Tibial nerve (tissue), 4 donors: Measurements from ENCODE around the gene CHRNG. TPM values are rescaled to one million over a fixed set of nuclear protein-coding genes. Genes with fewer than 3 reads are reported as not detected.

Source experiments
- DNase-seq, 2 donors: peaks; one replicate each; pipeline ENCODE4 v3.0.0-alpha.2; 2019; ENCODE audit warnings: low spot score in 2 of 2
- H3K27ac ChIP-seq, 4 donors: fragments of 200-600 bp; sonication (generic) in 3 of 4; one replicate each; pipeline ENCODE4 v1.5.1; 2017 to 2019; ENCODE audit warnings: mild to moderate bottlenecking in 1 of 4
- H3K27me3 ChIP-seq, 2 donors: fragments of 200-600 bp; sonication (generic) in 1 of 2; one replicate each; pipeline versions ENCODE4 v1.5.1 to v1.6.0; 2017 to 2019
- H3K36me3 ChIP-seq, 3 donors: fragments of 200-600 bp; sonication (generic); one replicate each; pipeline ENCODE4 v1.5.1; 2018 to 2019
- H3K4me1 ChIP-seq, 4 donors: fragments of 200-600 bp; sonication (generic) in 3 of 4; one replicate each; pipeline ENCODE4 v1.5.1; 2017 to 2019
- H3K4me3 ChIP-seq, 4 donors: fragments of 200-600 bp; sonication (generic) in 3 of 4; one replicate each; pipeline ENCODE4 v1.5.1; 2017 to 2019; ENCODE audit warnings: mild to moderate bottlenecking in 1 of 4, moderate library complexity in 1 of 4
- H3K9me3 ChIP-seq, 4 donors: fragments of 200-600 bp; sonication (generic) in 3 of 4; one replicate each; pipeline ENCODE4 v1.5.1; 2017 to 2019
- CTCF ChIP-seq, 5 experiments: fragments of 200-600 bp in 3 of 5; fragments of 450-650 bp in 2 of 5; sonication (generic) in 3 of 5; IDR thresholded peaks; one replicate each; pipeline ENCODE4 v1.5.1; 2016 to 2019; ENCODE audit warnings: antibody characterized with exemption in 5 of 5, mild to moderate bottlenecking in 3 of 5, moderate library complexity in 2 of 5
- EP300 ChIP-seq, 2 donors: sonication (generic); formaldehyde crosslinking; IDR thresholded peaks; one replicate each; pipeline ENCODE4 v1.6.1; 2017; ENCODE audit warnings: antibody characterized with exemption in 2 of 2, mild to moderate bottlenecking in 1 of 2
- POLR2A ChIP-seq, 2 donors: fragments of 450-650 bp; IDR thresholded peaks; one replicate each; pipeline ENCODE4 v1.6.1; 2017; ENCODE audit warnings: antibody characterized with exemption in 2 of 2, mild to moderate bottlenecking in 2 of 2, moderate library complexity in 2 of 2
- WGBS, 2 donors: methylation state at CpG; one replicate each; pipeline ENCODE4 v1.1.5; 2018; 5-methylcytosine and 5-hydroxymethylcytosine counted together
- total RNA-seq, 4 donors: library from RNA; depleted of rRNA; stranded (reverse); fragments of >200 nt; gene quantifications; one replicate each; pipeline ENCODE4 v1.1.0, GENCODE V29; 2016

CHRNG gene
- total RNA-seq, 4 donors from 2014 or later = not detected

- H3K36me3 ChIP-seq = no peaks in the 10 kb centered on the region
- no peak overlapping the region for H3K27ac ChIP-seq
- H3K9me3 ChIP-seq = no peaks in the 10 kb centered on the region
- H3K27me3 ChIP-seq = peaks cover 0 to 53% of the 10 kb centered on the region in 2 donors
- peaks cover 0 to 17% (median 3%) of the 10 kb centered on the region in 4 donors for H3K4me1 ChIP-seq
- 0 to 1% methylated on average over 30 to 58 of the region's 75 CpGs for WGBS, 2 donors
- TF ChIP-seq EP300 (IDR thresholded peaks at IDR 0.05) (no peak), POLR2A (IDR thresholded peaks at IDR 0.05) (no peak), CTCF (IDR thresholded peaks at IDR 0.05) (no peak)
- peak overlapping the region; percentile 10 to 47 (median 26) for H3K4me3 ChIP-seq
- DNase-seq = no peak
Observed at GRCh38 chr2:232502911-232503808, 36.3 kb upstream of the CHRNG start.

DNA sequence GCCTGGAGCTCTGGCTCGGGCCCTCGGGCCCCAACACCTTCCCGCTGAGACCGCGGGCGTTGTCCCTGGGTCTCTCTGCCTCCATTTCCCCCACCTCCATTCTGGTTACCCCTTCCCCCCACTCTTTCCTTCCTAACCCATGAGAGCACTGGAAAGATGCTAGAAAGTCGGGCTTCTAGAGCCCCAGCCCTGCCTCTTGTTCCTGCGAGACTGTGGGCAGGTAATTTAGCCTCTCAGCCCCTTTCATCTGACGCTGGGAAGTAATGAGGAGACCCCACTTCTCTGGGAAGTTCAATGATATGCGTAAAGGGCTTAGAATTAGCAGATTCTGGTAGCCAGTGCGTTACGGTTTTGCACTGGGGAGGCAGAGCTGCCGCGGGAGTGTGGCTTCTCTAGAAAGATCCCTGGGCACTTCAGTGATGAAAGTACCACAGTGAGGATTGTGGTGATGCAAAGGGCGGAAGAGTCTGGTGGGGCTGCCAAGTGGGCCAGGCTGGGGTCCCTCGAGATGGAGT, 35.6 kb upstream of the CHRNG start:
- WGBS, 2 donors = 32 to 34% methylated on average over 16 of the region's 16 CpGs
- no peak for TF ChIP-seq CTCF (IDR thresholded peaks at IDR 0.05)
- TF ChIP-seq POLR2A (IDR thresholded peaks at IDR 0.05) = no peak
- no peak for TF ChIP-seq EP300 (IDR thresholded peaks at IDR 0.05)
- Histone ChIP-seq H3K27me3 (peaks cover 0 to 53% of the 10 kb centered on the region in 2 donors), H3K4me1 (peaks cover 0 to 17% (median 3%) of the 10 kb centered on the region in 4 donors), H3K9me3 (no peaks in the 10 kb centered on the region), H3K36me3 (no peaks in the 10 kb centered on the region), H3K4me3 (peak overlapping the region in 1 of 4 donors; percentile 47), H3K27ac (no peak overlapping the region)
- DNase-seq = no peak

- TF ChIP-seq POLR2A (IDR thresholded peaks at IDR 0.05) = no peak
- TF ChIP-seq EP300 (IDR thresholded peaks at IDR 0.05) = no peak
- TF ChIP-seq CTCF (IDR thresholded peaks at IDR 0.05) = no peak
- Histone ChIP-seq H3K27ac (no peak overlapping the region), H3K4me3 (no peak overlapping the region), H3K9me3 (no peaks in the 10 kb centered on the region), H3K36me3 (no peaks in the 10 kb centered on the region), H3K4me1 (peaks cover 0 to 17% (median 3%) of the 10 kb centered on the region in 4 donors), H3K27me3 (peaks cover 0 to 53% of the 10 kb centered on the region in 2 donors)
- WGBS, 2 donors = 72 to 94% methylated on average over 2 of the region's 2 CpGs
- DNase-seq = no peak
Observed at GRCh38 chr2:232504438-232504837, 35.1 kb upstream of the CHRNG start.

- no peaks in the 10 kb centered on the region for H3K36me3 ChIP-seq
- no peak for DNase-seq
- H3K9me3 ChIP-seq = no peaks in the 10 kb centered on the region
- H3K27me3 ChIP-seq = peaks cover 0 to 53% of the 10 kb centered on the region in 2 donors
- TF ChIP-seq CTCF (IDR thresholded peaks at IDR 0.05) = no peak
- TF ChIP-seq POLR2A (IDR thresholded peaks at IDR 0.05) = no peak
- no peak for TF ChIP-seq EP300 (IDR thresholded peaks at IDR 0.05)
- WGBS, 2 donors = 51 to 60% methylated on average over 7 to 10 of the region's 10 CpGs
- H3K4me1 ChIP-seq = peaks cover 0 to 17% (median 3%) of the 10 kb centered on the region in 4 donors
- no peak overlapping the region for H3K4me3 ChIP-seq
- no peak overlapping the region for H3K27ac ChIP-seq
Observed at GRCh38 chr2:232505856-232506255, 33.6 kb upstream of the CHRNG start.

GRCh38 chr2:232506709-232507108, 32.8 kb upstream of the CHRNG start:
- Histone ChIP-seq H3K4me3 (no peak overlapping the region), H3K27me3 (peaks cover 0 to 53% of the 10 kb centered on the region in 2 donors), H3K36me3 (no peaks in the 10 kb centered on the region), H3K27ac (no peak overlapping the region), H3K9me3 (no peaks in the 10 kb centered on the region), H3K4me1 (peaks cover 0 to 17% (median 3%) of the 10 kb centered on the region in 4 donors)
- 47 to 72% methylated on average over 4 of the region's 4 CpGs for WGBS, 2 donors
- TF ChIP-seq POLR2A (IDR thresholded peaks at IDR 0.05) (no peak), EP300 (IDR thresholded peaks at IDR 0.05) (no peak), CTCF (IDR thresholded peaks at IDR 0.05) (no peak)
- DNase-seq = no peak
